ENCODE data around the gene SNX24.
A peak's percentile ranks its signal among the peaks of the same experiment; 100 is the strongest.
"Not testable (repeated sequence)": the region's sequence is repeated elsewhere in the genome, so short reads cannot be mapped to it uniquely, and the experiment has no call there.

Gene SNX24

DNA sequence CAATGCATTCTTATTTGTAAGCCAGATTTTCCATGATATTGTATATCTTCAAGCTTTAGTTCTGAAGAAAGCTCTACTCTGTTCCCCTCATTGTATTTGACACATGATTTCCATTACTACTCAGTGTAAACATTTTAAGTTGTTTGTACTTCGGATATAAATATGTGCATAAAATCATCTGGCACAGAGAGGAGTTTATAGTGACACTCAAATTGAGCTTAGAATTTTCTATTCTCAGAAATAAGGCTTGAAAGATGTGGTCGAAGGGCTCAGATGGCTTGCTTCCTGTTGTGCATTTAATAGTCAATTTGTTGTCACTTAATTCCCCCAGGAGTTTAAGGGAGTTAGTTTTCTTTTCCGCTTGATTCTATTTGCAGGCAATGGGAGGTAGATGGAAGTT, 102.4 kb downstream of the SNX24 start:
- no peak overlapping the region for H3K4me3 ChIP-seq (ENCODE audit: low read length)
- DNase-seq (ENCODE audit: low read depth, low spot score) = no peak

DNA sequence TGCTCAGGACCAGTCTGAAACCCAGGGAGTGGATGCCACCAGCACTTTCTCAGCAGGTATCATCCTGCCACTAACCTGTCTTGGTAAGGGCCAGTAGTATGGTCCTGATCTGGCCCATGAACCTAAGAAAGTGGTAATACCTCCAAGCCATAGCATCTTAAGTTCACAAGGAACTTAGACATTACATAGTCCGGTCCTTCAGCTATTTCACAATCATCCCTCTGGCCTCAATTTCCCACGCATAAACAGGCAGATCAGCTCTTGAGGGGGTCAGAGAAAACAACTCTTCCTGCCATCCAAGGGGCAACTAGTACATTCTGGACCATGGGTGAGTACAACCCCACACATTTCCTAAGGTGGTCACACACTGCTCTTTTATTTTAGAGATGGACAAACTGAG, 102.9 kb downstream of the SNX24 start:
- no peak overlapping the region for H3K4me3 ChIP-seq (ENCODE audit: low read length)
- no peak for DNase-seq (ENCODE audit: low read depth, low spot score)

DNA sequence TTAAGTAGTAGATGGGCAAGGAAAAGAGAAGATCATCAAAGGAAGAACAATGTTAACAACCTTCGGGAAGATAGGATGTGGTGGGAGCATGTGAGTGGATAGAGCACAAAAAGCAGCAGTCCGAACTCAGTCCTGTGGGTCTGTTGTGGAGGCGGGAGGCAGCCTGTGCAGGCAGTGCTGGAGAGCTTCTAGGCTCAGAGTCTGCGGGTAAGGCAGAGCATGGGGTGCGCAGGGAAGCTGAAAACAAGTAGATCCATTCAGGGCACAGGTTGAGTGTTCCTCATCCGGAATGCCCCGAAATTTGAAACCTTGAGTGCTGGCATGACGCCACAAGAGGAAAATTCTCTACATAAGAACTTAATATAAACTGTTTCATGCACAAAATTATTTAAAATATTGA, 106.2 kb downstream of the SNX24 start:
- DNase-seq (ENCODE audit: low read depth, low spot score) = no peak

DNA sequence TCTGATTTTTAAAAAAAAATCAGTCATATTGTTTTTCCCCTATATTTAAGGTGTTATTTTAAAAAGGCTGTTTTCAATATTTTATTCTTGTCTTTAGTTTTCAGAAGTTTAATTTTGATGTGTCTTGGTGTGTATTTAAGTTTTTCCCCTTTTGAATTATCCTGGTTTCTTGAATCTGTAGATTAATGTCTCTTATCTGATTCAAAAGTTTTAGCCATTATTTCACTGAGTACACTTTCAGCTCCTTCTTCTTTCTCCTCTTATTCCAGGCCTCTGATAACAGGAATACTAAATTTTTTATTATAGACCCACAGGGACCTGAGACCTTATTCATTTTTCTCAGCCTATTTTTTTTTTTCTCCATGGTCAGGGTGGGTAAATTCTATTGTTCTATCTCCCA, 109.3 kb downstream of the SNX24 start:
- DNase-seq (ENCODE audit: low read depth, low spot score) = no peak
- H3K4me3 ChIP-seq (ENCODE audit: low read length) = no peak overlapping the region

More for the DNA sequence above, 106.2 kb downstream of the SNX24 start:
- H3K4me3 ChIP-seq (ENCODE audit: low read length) = no peak overlapping the region

DNA sequence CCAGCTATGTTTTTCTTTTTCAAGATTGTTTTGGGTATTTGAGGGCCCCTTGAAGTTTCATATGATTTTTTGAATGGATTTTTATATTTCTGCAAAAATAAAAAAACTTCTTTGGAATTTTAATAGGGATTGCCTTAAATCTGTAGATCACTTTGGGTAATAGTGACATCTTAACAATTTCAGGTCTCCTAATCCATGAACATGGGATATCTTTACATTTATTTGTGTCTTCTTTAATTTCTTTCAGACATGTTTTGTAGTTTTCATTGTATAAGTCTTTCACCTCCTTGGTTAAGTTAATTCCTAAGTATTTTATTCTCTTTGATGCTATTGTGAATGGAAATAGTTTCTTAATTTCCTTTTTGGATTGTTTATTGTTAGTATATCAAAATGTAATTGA, 112.0 kb downstream of the SNX24 start:
- H3K4me3 ChIP-seq (ENCODE audit: low read length) = no peak overlapping the region
- no peak for DNase-seq (ENCODE audit: low read depth, low spot score)

DNA sequence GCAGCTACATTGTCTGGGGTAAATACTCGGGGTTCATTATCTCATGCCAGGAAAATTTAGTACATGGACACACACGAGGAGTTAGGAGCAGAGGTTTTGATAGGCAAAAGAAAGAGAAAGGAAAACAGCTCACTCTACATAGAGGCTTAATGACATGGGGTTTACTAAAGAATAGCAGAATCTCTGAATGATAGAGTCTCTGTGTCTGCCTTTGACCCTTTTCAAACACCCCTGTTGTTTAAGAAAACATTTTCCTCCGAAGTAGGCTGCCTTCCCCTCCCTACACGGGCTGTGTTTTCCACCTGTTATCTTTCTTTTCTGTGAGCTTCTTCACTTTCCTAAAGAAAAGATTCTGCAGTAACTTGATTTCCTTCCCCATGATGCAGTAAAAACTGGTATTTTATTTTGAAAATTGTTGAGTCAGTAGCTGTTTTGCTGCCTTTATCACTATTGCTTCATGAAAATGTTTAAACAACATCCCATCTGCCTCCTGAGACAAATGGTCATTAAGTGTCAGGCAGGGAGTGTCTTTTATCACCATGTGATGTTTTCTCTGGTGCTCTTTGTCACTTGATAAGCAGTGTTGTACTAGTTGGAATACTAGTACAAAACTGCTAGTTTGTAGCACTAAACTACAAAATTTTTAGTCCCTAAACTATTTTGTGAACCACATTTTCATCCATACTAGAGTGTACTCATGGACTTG, 114.5 kb downstream of the SNX24 start:
- DNase-seq (ENCODE audit: low read depth, low spot score) = no peak
- no peak overlapping the region for H3K4me3 ChIP-seq (ENCODE audit: low read length)

DNA sequence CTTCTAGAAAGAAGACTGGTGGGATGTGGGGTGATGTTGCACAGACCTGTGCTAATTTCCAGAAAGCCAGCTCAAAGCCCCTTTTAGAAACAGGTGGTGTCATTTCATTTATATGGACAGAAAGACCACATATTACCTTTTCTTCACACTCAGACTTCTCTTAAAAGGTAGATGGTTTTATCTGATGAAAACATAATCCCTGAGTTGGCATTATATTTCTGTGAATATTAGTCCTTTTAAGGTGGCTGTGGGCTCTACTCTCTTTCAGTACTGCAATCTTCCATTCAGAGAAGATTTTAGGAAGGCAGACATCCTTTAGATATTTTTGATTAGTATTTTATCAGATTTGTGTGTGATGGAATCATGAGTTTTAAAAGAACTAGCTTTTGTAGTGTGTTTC, 117.9 kb downstream of the SNX24 start:
- DNase-seq (ENCODE audit: low read depth, low spot score) = no peak

DNA sequence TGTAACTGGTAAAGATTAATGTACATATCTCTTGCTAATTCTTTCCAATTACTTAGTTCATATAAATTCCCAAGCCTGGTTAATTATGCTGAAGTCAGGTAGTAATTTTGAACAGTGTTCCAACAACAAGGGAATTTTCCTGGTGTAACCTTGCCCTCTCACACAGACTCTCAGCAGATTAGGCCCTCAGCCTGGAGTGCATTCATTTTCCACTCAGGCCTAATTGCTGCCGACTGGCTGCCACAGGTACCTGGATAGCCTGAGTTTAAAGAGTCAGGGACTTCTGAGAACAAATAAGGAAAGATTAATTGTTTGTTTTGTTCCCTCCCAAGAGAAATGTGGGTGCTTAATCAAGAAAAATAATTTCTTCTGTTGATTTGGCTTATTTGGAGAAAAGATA, 119.7 kb downstream of the SNX24 start:
- DNase-seq (ENCODE audit: low read depth, low spot score) = no peak
- no peak overlapping the region for H3K4me3 ChIP-seq (ENCODE audit: low read length)

More for the DNA sequence above, 117.9 kb downstream of the SNX24 start:
- no peak overlapping the region for H3K4me3 ChIP-seq (ENCODE audit: low read length)

DNA sequence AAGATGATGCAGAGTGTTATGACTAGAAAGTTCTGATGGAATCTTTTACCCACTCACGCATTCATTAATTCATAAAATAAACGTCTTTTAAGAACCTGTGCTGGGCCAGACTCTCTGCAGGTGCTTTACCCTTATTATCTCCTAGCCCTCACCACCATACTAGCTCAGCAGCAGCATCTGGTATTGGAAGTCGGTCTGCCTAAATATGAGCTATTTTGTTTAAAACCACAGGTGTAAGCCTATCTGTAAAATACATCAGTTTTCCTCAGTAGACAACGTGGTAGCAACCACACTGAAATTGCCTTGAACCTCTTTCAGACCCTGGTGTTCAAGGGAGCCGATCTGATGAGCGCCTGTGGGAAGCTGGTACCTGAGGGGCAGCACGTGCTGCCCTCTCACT, 121.7 kb downstream of the SNX24 start:
- peak; percentile 65 for DNase-seq (ENCODE audit: low read depth, low spot score)
- H3K4me3 ChIP-seq (ENCODE audit: low read length) = no peak overlapping the region

DNA sequence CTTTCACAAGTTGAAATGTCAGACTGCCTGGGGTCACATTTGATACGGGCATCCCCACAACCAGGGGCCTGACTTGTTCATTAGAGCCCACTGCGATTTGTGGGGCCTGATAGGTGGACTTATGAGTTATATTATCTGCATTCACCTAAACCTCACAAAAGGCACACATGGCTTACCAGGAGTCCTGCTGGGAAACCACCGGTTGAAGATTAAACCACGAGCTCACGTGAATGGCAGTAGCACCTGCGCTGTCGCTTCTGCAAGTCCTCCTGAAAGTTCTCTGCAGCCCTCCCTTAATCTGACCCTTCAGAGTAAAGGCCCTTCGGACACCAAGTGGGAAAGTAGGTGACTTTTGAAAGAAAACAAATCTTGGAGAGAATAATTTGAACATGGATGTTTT, 122.2 kb downstream of the SNX24 start:
- H3K4me3 ChIP-seq (ENCODE audit: low read length) = no peak overlapping the region
- peak; percentile 37 for DNase-seq (ENCODE audit: low read depth, low spot score)

DNA sequence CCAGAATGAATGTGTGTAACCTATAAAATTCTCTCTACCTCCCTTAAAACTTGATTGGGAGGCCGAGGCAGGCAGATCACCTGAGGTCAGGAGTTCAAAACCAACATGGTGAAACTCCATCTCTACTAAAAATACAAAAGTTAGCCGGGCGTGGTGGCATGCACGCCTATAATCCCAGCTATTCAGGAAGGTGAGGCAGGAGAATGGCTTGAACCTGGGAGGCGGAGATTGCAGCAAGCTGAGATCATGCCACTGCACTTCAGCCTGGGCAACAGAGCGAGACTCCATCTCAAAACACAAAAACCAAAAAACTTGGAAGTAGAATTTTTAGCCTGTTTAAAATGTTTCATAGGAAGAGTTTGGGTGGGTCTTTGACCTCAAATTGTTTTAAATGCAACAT, 122.6 kb downstream of the SNX24 start:
- not testable (repeated sequence) for H3K4me3 ChIP-seq (ENCODE audit: low read length); DNase-seq (ENCODE audit: low read depth, low spot score)

DNA sequence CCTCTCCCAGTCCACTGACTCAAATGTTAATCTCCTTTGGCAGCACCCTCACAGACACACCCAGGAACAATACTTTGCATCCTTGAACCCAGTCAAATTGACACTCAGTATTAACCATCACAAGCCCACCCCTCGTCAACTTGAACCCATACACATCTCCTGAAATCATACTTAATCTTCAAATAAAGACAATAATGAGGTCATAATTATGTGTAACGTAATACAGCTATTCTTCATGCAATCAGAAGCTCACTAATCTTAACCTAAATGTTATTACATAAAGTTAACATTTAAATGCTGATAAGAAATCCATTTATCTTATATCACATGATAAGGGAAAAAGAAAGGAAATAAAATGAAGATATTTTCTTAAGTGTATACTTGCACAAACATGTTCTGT, 125.9 kb downstream of the SNX24 start:
- H3K4me3 ChIP-seq (ENCODE audit: low read length) = no peak overlapping the region
- DNase-seq (ENCODE audit: low read depth, low spot score) = no peak

DNA sequence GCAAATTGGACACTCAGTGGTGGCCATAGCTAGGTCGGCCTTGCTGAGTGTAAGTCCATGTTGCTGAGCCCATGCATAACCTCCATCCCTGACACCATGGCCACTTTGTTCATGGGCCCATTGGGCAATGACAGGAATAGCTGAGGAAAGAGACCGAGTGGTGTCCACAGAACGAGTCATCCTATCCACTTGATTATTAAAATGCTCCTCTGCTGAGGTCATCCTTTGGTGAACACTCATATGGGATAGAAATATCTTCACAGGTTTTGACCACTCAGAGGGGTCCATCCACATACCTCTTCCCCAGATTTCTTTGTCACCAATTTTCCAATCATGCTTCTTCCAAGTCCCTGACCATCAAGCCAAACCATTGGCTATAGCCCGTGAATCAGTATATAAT, 127.5 kb downstream of the SNX24 start:
- no peak for DNase-seq (ENCODE audit: low read depth, low spot score)
- H3K4me3 ChIP-seq (ENCODE audit: low read length) = no peak overlapping the region

DNA sequence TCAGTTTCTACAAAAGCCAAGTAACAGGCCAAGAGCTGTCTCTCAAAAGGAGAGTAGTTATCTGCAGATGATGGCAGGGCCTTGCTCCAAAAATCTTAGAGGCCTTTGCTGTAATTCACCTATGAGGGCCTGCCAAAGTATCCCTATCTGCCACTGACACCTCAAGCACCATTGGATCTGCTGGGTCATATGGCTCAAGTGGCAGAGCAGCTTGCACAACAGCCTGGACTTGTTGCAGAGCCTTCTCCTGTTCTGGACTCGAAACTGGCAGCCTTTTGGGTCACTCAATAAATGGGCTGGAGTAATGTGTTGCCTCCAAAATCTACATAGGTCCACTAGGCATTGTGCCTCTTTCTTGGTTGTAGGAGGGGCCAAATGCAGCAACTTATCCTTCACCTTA, 128.3 kb downstream of the SNX24 start:
- not testable (repeated sequence) for DNase-seq (ENCODE audit: low read depth, low spot score); H3K4me3 ChIP-seq (ENCODE audit: low read length)

DNA sequence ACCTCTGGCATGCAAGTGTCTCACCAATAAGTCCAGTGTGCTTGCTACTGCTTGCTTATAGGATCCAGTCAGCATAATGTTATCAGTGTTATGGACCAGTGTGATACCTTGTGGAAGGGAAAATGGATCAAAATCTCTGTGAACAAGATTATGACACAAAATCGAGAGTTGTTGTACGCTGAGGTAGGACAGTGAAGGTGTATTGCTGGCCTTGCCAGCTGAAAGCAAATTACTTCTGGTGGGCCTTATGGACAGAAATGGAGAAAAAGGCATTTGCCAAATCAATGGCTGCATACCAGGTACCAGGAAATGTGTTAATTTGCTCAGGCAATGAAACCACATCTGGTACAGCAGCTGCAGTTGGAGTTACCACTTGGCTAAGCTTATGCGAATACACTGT, 128.8 kb downstream of the SNX24 start:
- DNase-seq (ENCODE audit: low read depth, low spot score); H3K4me3 ChIP-seq (ENCODE audit: low read length): not testable (repeated sequence)

DNA sequence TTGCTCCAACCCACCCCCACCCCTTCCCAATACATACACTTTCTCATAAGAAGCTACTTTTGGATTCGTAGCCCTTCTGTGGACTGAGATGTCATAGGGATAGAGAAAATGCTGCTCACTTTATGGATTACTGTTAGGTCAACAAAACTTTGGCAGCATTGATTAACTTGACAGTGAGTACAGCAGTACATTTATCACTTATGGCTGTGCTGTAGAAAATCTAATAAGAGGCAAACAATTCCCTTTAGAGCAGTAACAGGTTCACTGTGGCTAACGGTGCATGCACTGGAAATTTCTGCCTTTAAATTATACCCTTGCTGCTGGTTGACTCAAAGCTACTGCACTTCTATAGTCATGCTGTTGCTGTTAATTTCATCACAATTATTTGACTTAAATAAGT, 131.9 kb downstream of the SNX24 start:
- DNase-seq (ENCODE audit: low read depth, low spot score) = no peak
- H3K4me3 ChIP-seq (ENCODE audit: low read length) = no peak overlapping the region

DNA sequence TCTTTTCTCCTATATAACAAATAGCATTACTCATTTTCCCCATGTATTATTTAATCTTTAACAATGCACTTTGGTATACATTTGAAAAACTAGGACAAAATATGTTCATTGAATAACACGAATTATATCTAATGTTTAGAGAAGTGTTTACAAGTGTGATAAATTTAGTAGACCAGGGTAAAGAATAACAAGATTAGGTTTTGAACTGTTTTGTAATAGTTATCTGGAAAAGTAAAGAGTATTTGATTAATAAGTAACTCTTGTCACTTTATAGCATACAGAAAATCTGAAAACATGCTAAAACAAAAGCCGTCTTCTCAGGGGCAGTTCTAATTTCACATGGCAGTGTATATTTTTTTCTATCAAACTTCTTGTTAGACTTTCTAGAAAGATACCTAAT, 132.7 kb downstream of the SNX24 start:
- no peak overlapping the region for H3K4me3 ChIP-seq (ENCODE audit: low read length)
- DNase-seq (ENCODE audit: low read depth, low spot score) = no peak

DNA sequence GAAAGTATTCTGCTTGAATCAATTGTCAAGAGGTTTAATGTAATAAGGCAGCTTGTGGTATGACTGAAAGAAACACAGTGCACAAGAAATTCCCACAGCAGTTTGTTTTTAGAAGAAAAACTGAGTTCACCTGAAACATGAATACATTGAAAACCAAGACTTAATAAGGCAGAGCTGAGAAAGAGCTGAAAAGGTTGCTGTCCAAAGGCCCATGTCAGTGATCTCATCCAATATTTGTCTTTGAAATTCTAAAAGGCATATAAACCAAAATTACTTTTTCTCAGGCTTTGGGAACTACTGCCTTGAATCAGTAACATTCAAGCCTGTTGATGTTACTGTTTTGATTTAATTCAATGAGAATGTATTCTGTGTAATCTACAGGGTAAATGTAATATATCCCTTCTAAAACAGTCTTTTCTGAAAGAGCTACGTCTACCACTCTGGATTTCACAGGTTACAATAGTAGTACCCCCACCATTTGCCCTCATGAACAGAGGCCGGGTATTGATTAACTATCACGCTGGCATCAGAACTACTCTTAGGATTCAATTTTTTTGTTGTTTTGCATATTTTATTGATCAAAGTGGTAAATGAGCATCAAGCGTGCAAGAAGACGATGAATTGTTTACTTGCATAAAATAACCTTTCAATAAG, 133.4 kb downstream of the SNX24 start:
- no peak overlapping the region for H3K4me3 ChIP-seq (ENCODE audit: low read length)
- DNase-seq (ENCODE audit: low read depth, low spot score) = no peak

DNA sequence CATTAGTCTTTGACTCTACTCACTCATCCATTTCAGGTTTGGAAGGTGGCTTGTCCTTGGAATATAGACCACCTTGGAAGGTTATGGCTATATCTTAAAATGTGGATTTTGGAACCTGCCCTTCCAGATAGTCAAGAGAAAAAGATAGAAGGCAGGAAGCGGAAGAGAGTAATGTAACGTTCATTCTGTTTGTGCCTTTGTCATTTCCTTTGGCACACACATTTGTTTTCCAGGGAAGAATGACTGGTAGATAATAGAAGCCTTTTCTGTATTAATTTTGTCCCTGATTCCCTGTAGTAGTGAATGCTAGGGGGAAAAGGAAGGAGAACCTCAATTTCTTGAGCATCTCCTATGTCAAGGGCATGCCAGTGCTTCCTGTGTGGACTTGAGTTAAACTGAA, 136.4 kb downstream of the SNX24 start:
- no peak for DNase-seq (ENCODE audit: low read depth, low spot score)
- no peak overlapping the region for H3K4me3 ChIP-seq (ENCODE audit: low read length)

DNA sequence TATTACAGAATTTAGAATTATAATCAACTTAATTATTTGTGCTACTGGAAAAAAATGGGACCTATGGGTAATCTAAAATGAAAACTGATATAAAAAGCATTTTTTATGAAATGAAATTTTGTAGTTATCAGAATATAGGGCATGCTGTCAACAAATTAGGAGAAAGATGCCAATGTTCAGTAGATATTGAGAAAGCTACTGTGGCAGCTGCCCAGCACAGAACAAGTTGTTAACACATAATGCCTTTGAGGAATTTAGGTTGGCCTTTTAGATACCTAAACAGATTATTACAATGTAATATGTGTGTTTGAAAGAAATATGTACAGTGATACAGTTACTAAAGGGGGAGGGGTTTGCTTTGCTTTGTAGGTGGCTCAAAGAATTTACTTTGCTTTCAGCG, 137.0 kb downstream of the SNX24 start:
- no peak overlapping the region for H3K4me3 ChIP-seq (ENCODE audit: low read length)
- no peak for DNase-seq (ENCODE audit: low read depth, low spot score)

DNA sequence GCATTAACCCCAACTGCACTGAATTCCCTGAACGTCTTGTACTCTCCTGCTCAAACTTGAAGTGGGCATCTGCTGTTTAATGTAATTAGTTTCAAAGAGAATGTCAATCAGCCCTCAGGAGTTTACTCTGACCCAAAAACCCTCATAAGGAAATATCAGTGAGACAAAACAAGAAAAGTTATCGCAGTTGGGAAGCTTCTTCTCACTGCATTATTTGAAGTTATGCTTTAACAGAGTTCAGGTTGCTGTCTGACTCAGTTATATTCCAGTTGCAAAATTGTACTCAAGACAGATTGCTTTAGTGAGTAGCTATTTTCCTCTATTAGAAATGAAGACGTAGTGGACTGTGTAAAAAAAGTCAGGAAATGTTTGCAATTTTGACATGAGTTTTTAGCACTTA, 139.0 kb downstream of the SNX24 start:
- no peak overlapping the region for H3K4me3 ChIP-seq (ENCODE audit: low read length)
- no peak for DNase-seq (ENCODE audit: low read depth, low spot score)
